Stimulated activated memory B cell treated with anti-CD40 and anti-IgM and Interleukin-4, amounts not matched to agents 10 μg/mL and 1 μg/mL and 100 μg/mL, for 72 hours (primary cell): ENCODE results near the gene FBXW7.

Experiments
- ATAC-seq: fragments of 150-1000 bp; cut with Tn5 transposase; 2 replicates; pipeline ENCODE4 v1.10.0; 2021
- H3K27ac Mint-ChIP-seq: one replicate; pipeline ENCODE4 v1.8.0; 2022; ENCODE audit warnings: mild to moderate bottlenecking, mixed read lengths
- H3K27me3 Mint-ChIP-seq: one replicate; pipeline ENCODE4 v1.8.0; 2022; ENCODE audit warnings: mixed read lengths
- H3K36me3 Mint-ChIP-seq: one replicate; pipeline ENCODE4 v1.8.0; 2022; ENCODE audit warnings: mixed read lengths
- H3K4me1 Mint-ChIP-seq: one replicate; pipeline ENCODE4 v1.8.0; 2022; ENCODE audit warnings: mixed read lengths
- H3K4me3 Mint-ChIP-seq: one replicate; pipeline ENCODE4 v1.8.0; 2022; ENCODE audit warnings: mild to moderate bottlenecking, moderate library complexity, mixed read lengths
- H3K9me3 Mint-ChIP-seq: one replicate; pipeline ENCODE4 v1.8.0; 2022; ENCODE audit warnings: mixed read lengths

FBXW7 gene

DNA sequence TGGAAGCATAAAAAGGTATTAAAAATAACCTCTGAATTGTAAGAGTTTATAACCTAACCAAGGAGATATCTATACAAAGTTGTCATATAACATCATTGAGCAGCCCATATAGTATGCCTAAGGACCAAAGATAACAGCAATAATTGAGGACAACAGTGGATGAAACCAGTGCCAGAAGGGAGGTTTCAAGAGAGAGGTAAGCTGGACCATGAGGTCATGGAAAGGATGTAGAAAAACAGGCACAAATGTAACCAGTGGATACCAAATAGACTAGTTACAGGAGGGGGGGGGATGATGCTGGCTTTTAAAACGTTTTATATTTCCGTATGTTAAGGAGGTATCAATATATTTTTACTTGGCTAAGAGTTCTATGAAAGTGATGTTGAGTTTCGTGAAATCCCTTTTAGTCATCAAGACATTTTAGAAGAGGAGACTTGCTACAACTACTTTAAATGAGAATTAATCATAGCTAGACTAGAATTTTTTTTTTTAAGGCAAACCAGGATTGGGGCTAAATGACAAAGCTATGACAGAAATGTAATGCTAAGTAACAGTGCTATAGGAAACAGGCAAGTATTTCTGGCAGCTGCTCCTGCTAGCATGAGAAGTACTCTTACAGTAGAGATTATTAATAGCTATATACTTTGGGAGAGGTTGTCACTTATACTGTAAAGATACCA, 161.1 kb downstream of the FBXW7 start:
- Mint-ChIP-seq H3K4me3 (no peak overlapping the region), H3K4me1 (peaks cover 20% of the 10 kb centered on the region), H3K9me3 (no peaks in the 10 kb centered on the region), H3K36me3 (no peaks in the 10 kb centered on the region), H3K27ac (no peak overlapping the region), H3K27me3 (no peaks in the 10 kb centered on the region)
- ATAC-seq = no peak

DNA sequence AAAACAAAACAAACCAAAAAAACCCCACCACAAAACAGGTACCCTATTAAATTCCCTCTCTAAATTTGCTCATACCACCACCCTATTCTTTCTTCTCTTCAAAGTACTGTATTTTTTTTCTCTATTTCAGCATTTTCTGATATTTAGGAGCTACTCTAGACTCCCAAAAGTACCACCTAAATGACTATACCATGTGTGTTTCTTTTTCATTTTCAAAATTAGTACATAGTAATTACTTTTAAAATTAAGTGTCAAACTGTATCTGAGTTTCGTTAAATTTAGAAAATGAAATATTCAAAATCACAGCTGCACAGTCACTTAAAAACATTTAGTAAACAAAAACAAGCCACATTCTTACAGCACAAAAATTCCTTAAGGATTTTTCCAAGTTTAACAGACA, 161.7 kb downstream of the FBXW7 start:
- Mint-ChIP-seq H3K27ac (no peak overlapping the region), H3K36me3 (no peaks in the 10 kb centered on the region), H3K27me3 (no peaks in the 10 kb centered on the region), H3K4me1 (peaks cover 24% of the 10 kb centered on the region), H3K9me3 (no peaks in the 10 kb centered on the region), H3K4me3 (no peak overlapping the region)
- no peak for ATAC-seq

DNA sequence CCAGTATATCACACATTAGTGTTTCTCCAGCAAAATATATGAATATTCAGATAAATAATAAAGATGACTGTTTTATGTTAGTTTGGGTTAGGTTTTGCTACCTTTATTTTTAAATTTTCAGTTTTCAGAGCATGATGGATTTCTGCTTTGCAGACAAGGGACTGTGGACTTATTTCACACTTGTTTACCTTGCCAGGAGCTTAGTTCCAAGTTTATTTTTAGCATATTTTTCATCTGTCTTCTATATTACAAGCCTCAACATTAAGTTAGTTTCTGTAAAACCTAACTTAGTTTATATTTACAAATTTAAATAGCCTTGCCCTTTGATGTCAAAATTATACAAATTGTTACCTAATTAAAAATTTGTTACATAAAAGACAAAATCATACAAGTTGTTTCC, 163.4 kb downstream of the FBXW7 start:
- no peak for ATAC-seq
- no peaks in the 10 kb centered on the region for H3K9me3 Mint-ChIP-seq
- no peak overlapping the region for H3K27ac Mint-ChIP-seq
- peaks cover 26% of the 10 kb centered on the region for H3K4me1 Mint-ChIP-seq
- no peak overlapping the region for H3K4me3 Mint-ChIP-seq
- H3K36me3 Mint-ChIP-seq = no peaks in the 10 kb centered on the region
- H3K27me3 Mint-ChIP-seq = no peaks in the 10 kb centered on the region

DNA sequence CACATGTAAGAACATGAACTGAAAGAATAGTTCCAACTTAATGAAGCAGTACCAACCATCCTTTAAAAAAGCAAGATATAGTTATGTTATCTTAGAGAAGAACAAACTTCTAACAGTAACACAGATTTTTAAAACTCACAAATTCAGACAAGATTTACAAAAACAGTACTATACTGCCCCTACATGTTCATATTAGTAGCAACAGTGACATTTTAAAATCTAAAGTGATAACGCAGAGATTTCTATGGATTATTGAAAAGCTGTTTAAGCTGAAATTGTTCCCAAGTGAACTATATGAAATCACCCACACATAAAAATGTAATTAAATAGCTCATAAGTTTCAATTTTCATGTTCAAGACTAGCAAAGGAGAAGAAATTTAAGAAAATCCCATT, 166.0 kb downstream of the FBXW7 start:
- no peak for ATAC-seq
- H3K36me3 Mint-ChIP-seq = peaks cover 15% of the 10 kb centered on the region
- peaks cover 33% of the 10 kb centered on the region for H3K4me1 Mint-ChIP-seq
- H3K4me3 Mint-ChIP-seq = no peak overlapping the region
- peaks cover 3% of the 10 kb centered on the region for H3K9me3 Mint-ChIP-seq
- H3K27ac Mint-ChIP-seq = no peak overlapping the region
- no peaks in the 10 kb centered on the region for H3K27me3 Mint-ChIP-seq

DNA sequence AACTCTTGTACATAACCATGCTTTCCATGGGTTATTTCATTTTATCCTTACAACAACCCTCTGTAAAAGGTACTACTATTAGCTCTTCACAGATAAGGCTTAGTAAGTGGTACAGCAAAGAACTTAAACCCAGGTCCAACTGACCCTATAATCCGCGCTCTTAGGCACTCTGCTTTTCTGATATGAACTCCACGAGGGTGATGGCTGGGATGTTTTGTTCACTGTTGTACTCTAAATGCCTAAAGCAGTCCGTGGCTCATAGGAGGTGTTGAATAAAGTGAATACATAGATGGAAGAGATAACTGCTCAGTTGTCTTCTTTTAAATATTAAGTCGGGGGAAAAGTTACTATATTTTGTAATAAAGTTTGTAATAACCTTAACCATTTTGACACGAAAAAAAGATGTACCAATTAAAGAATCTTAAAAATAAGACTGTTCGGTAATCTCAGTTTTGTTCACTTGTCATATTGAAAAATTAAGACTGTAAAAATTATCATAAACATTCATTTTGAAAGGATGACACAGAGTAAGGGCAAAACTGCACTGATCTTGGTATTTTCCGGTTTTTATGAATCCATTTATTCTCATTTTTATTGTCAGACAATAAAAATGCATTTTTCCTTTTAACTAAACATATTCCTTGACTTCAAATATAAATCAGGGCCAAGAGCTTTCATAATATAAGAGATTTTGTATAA, 166.5 kb downstream of the FBXW7 start:
- Mint-ChIP-seq H3K4me1 (peaks cover 30% of the 10 kb centered on the region), H3K27me3 (no peaks in the 10 kb centered on the region), H3K36me3 (peaks cover 19% of the 10 kb centered on the region), H3K27ac (no peak overlapping the region), H3K4me3 (no peak overlapping the region), H3K9me3 (peaks cover 3% of the 10 kb centered on the region)
- no peak for ATAC-seq

DNA sequence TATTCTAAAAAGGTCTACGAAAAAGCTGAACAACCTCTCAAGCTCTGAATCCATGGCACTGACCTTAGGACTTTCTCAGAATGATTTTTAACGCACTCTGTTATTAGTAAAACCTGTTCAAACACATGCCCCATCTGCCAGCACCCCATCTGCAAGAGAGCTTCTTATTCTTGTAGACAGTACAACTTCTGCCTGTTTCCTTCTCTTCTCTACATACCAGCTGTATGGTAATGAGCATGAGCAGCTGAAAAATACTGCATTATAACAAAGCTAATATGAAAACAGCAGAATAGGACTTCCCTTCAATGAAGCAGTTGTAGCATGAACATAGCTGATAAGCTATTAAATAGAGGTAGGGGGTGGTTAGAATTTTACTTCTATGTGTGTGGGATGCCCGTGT, 167.9 kb downstream of the FBXW7 start:
- Mint-ChIP-seq H3K4me3 (no peak overlapping the region), H3K27ac (no peak overlapping the region), H3K27me3 (no peaks in the 10 kb centered on the region), H3K36me3 (peaks cover 19% of the 10 kb centered on the region), H3K9me3 (peaks cover 3% of the 10 kb centered on the region), H3K4me1 (peaks cover 16% of the 10 kb centered on the region)
- ATAC-seq = no peak

DNA sequence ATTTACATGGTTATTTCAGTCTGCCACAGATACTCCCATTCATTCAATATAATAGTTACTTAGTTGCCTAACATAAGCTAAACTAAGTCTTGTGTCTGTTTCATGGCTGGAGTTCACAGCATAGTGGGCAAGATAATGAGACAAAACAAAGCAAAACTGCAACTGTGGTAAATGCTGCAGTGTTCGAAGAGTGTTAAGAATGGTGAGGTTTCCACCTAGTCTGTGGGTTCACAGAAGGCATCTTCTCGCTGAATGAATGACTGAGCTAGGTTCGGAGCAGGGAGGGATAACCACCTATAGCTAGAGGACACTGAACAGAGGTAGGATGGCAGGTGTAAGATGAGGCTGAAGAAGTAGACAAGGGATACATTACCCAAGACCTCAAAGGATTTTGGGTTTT, 171.0 kb downstream of the FBXW7 start:
- Mint-ChIP-seq H3K27me3 (no peaks in the 10 kb centered on the region), H3K9me3 (peaks cover 3% of the 10 kb centered on the region), H3K4me3 (no peak overlapping the region), H3K4me1 (peaks cover 22% of the 10 kb centered on the region), H3K36me3 (peaks cover 19% of the 10 kb centered on the region), H3K27ac (peak overlapping the region; percentile 2)
- ATAC-seq = no peak

DNA sequence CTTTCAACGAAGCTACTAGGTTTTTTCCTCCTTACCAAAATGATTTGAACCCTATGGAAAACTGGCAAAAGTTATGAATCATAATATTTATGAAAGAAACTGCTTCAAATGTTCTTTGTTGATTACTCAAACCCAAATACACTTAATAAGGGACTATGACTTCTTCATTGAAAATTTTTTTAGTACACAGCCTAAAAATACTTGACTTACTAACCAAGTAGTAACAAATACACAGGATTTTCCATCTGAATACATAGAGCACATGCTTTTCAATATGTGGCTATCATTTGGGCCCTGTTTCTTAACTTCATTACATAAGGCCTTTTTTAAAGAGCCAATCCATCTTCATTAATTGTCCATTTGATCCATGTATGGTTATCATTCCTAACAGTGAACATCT, 171.5 kb downstream of the FBXW7 start:
- Mint-ChIP-seq H3K36me3 (peaks cover 23% of the 10 kb centered on the region), H3K4me3 (no peak overlapping the region), H3K27me3 (no peaks in the 10 kb centered on the region), H3K9me3 (peaks cover 3% of the 10 kb centered on the region), H3K27ac (no peak overlapping the region), H3K4me1 (peaks cover 25% of the 10 kb centered on the region)
- ATAC-seq = no peak

DNA sequence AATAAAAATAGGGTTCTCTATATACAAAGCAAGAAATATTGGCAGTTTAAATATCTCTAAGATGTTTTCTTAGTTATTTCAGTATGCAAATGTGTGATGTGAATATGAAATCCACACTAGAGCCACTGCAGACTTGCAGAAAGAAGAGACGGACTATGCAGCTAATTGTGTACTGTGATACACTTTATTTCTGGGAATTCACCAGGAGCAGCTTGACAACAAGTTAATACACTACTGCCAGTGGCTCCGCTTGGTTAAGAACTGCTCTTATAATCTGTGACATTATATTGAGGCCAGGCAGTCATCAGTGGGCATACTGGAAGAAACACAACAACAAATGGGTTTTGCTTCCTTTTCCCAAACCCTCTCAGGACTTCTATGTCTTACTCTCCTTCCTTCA, 172.0 kb downstream of the FBXW7 start:
- no peak overlapping the region for H3K27ac Mint-ChIP-seq
- H3K4me1 Mint-ChIP-seq = peaks cover 24% of the 10 kb centered on the region
- H3K36me3 Mint-ChIP-seq = peaks cover 28% of the 10 kb centered on the region

DNA sequence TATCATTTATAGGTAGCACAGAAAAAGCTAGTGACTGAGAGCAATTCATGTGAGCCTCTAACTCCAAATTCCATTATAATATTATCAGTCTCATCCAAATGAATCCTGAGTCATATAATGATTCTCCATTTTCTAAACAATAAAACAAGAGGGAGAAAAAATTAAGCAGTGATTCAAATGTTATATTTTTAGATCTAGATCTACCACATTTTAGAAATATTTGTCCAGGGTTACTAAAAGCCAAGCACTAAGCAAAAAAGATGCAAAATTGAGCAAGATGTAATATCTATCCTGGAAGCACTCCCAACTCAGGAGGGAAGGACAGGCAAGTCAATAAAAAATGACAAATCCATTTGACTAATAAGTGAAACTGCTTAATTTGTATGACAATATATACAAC, 172.8 kb downstream of the FBXW7 start:
- ATAC-seq = no peak

More for the DNA sequence above, 172.0 kb downstream of the FBXW7 start:
- Mint-ChIP-seq H3K4me3 (no peak overlapping the region), H3K27me3 (no peaks in the 10 kb centered on the region), H3K9me3 (peaks cover 3% of the 10 kb centered on the region)
- no peak for ATAC-seq

DNA sequence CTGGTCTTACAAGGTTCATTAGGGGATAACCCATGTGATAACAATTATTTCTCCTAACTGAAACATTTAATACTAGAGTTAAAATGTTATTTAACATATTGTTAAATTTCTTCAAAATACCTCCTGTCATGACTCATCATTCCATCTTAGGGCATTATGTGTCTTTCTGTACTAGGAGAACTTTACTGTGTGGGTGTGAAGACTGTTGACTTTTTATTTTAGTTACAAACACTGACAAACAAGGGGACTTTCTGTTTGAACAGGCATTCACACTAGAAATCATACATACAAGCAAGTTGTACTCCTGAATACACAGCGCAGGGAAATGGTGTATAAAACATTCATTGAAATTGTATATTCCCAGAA, 175.9 kb downstream of the FBXW7 start:
- Mint-ChIP-seq H3K9me3 (no peaks in the 10 kb centered on the region), H3K36me3 (peaks cover 15% of the 10 kb centered on the region), H3K4me3 (no peak overlapping the region), H3K27me3 (no peaks in the 10 kb centered on the region), H3K27ac (peak overlapping the region; percentile 1), H3K4me1 (peaks cover 24% of the 10 kb centered on the region)
- no peak for ATAC-seq

More for the DNA sequence above, 172.8 kb downstream of the FBXW7 start:
- no peak overlapping the region for H3K27ac Mint-ChIP-seq
- H3K4me1 Mint-ChIP-seq = peaks cover 24% of the 10 kb centered on the region
- H3K36me3 Mint-ChIP-seq = peaks cover 29% of the 10 kb centered on the region
- H3K27me3 Mint-ChIP-seq = no peaks in the 10 kb centered on the region
- H3K9me3 Mint-ChIP-seq = peaks cover 3% of the 10 kb centered on the region
- no peak overlapping the region for H3K4me3 Mint-ChIP-seq

DNA sequence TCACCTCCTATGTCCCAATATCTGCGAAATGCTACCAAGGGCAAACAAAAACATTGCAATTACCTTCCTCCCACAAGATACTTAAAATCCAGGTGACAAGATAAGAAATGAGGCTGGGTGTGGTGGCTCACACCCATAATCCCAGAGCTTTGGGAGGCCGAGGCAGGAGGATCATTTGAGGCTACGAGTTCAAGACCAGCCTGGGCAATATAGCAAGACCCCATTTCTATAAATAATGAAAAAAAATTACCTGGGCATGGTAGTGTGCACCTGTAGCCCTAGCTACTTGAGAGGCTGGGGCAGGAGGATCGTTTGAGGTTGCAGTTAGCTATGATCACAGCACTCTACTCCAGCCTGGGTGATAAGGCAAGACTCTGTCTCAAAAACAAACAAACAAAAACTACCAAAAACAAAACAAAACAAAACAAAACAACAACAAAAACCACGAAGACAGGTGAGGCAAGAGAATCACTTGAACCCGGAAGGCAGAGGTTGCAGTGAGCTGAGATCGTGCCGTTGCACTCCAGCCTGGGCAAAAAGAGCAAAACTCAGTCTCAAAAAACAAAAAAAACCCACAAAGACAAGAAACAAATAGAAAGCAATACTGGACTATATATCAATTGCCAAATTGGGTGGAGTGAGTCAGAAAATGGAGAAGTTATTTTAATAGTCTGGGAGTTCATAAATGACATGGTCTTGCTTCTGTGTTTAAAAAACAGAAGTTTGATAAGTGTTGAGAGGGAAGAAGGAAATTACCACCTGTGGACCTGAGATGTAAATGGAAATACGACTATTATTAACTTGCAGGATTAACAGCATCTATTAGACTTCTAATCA, 176.5 kb downstream of the FBXW7 start:
- Mint-ChIP-seq H3K27me3 (no peaks in the 10 kb centered on the region), H3K36me3 (peaks cover 10% of the 10 kb centered on the region), H3K4me1 (peaks cover 21% of the 10 kb centered on the region), H3K9me3 (no peaks in the 10 kb centered on the region), H3K27ac (peak overlapping the region; percentile 1), H3K4me3 (no peak overlapping the region)
- ATAC-seq = peak; percentile 45

DNA sequence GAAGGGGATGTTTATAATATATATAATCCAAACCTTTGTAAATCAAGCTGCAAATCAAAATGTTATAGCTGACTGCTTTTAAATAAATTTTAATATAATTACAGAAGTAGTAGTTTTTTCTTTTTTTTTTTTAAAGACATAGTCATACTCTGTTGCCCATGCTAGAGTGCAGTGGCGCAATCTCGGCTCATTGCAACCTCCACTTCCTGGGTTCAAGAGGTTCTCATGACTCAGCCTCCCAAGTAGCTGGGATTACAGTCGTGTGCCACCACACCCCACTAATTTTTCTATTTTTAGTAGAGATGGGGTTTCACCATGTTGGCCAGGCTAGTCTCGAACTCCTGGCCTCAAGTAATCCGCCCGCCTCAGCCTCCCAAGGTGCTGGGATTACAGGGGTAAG, 178.7 kb downstream of the FBXW7 start:
- Mint-ChIP-seq H3K4me1 (peaks cover 40% of the 10 kb centered on the region), H3K36me3 (peaks cover 10% of the 10 kb centered on the region), H3K27me3 (no peaks in the 10 kb centered on the region), H3K9me3 (no peaks in the 10 kb centered on the region), H3K27ac (no peak overlapping the region), H3K4me3 (no peak overlapping the region)
- ATAC-seq = no peak

DNA sequence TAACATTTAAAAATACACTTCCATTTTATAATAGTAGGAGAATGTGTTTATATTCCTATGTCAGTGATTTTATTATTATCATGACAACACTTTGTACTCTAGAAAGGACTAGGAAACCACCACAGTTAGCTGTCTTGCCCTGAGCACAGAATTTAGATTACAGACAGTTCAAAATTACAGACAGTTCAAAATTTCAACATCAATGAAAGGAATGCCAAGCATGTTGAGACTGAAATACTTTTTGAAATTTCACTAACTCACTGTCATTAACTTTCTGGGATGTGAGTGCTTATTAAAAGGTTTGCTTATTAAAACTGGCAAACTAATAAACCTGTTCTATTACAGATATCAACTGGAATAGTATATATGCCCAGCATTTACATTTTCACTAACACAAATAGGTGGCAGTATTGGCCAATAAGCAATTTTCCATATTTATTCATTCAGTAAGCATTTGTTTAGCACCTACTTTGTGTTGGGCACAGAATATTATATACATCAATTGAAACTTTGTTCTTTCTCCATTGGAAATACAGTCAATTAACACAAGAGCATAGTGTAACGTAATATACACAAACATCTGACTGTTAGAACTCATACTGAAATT, 179.4 kb downstream of the FBXW7 start:
- no peaks in the 10 kb centered on the region for H3K27me3 Mint-ChIP-seq
- H3K36me3 Mint-ChIP-seq = peaks cover 10% of the 10 kb centered on the region
- peaks cover 40% of the 10 kb centered on the region for H3K4me1 Mint-ChIP-seq
- ATAC-seq = no peak
- H3K27ac Mint-ChIP-seq = no peak overlapping the region
- H3K4me3 Mint-ChIP-seq = no peak overlapping the region
- H3K9me3 Mint-ChIP-seq = no peaks in the 10 kb centered on the region

DNA sequence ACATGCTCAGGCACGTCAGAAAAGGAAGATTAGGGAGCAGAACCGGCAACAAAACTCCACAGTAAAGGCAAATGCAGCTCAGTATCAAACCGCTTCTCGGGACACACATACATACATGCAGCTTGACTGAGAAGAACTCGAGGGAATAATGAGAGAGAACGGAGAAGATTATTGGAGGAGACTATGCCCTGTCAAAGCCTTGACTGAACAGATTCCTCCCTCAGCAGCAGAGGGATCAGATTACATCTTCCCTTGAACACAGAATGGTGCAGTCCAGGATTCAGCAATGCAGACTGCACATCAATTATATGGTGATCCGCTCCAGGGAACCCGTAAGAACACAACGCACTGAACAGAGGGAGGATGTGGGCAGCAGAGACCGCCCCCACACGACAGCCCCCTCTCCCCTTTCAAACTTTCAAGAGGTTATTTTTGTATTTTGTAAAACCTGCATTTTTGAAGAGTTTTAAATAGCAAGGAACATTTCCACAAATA, 183.2 kb downstream of the FBXW7 start:
- Mint-ChIP-seq H3K9me3 (no peaks in the 10 kb centered on the region), H3K27ac (peak overlapping the region; percentile 10), H3K36me3 (no peaks in the 10 kb centered on the region), H3K4me1 (peaks cover 26% of the 10 kb centered on the region), H3K4me3 (no peak overlapping the region), H3K27me3 (no peaks in the 10 kb centered on the region)
- ATAC-seq = no peak
